Liver (tissue), 9 donors: Measurements from ENCODE around the gene IL11. TPM values are rescaled to one million over a fixed set of nuclear protein-coding genes. Genes with fewer than 3 reads are reported as not detected.
"Not testable (repeated sequence)": the region's sequence is repeated elsewhere in the genome, so short reads cannot be mapped to it uniquely, and the experiment has no call there.

Experiments
- DNase-seq: peaks from one replicate; pipeline ENCODE4 v3.0.0-alpha.2; 2017; ENCODE audit warnings: low spot score
- H3K27ac ChIP-seq, 2 donors: one replicate each; pipeline ENCODE4 v1.7.0; 2013; ENCODE audit warnings: inconsistent platforms in 2 of 2, low read length in 2 of 2, control low read depth in 1 of 2, low read depth in 1 of 2, mild to moderate bottlenecking in 1 of 2
- H3K27me3 ChIP-seq, 4 donors: one replicate each; pipeline versions ENCODE4 v1.6.1 to v1.7.0; 2013; ENCODE audit warnings: low read length in 3 of 4, inconsistent platforms in 1 of 4, mild to moderate bottlenecking in 1 of 4, moderate library complexity in 1 of 4; ENCODE audit not compliant: control insufficient read depth in 4 of 4, insufficient read depth in 4 of 4
- H3K36me3 ChIP-seq, 4 donors: one replicate each; pipeline versions ENCODE4 v1.6.1 to v1.7.0; 2013; ENCODE audit warnings: low read length in 3 of 4, mild to moderate bottlenecking in 3 of 4, low read depth in 1 of 4, moderate library complexity in 1 of 4; ENCODE audit not compliant: control insufficient read depth in 4 of 4, insufficient read depth in 3 of 4
- H3K4me1 ChIP-seq, 4 donors: one replicate each; pipeline versions ENCODE4 v1.6.1 to v1.7.0; 2013; ENCODE audit warnings: low read length in 3 of 4, mild to moderate bottlenecking in 3 of 4, moderate library complexity in 1 of 4; ENCODE audit not compliant: control insufficient read depth in 4 of 4, insufficient read depth in 4 of 4
- H3K4me3 ChIP-seq, 3 donors: one replicate each; pipeline versions ENCODE4 v1.6.1 to v1.7.0; 2013; ENCODE audit warnings: low read length in 3 of 3, control low read depth in 1 of 3, low read depth in 1 of 3, mild to moderate bottlenecking in 1 of 3
- H3K9ac ChIP-seq, 2 donors: one replicate each; pipeline ENCODE4 v1.7.0; 2013; ENCODE audit warnings: low read length in 2 of 2, mild to moderate bottlenecking in 2 of 2, moderate library complexity in 2 of 2, control low read depth in 1 of 2, low read depth in 1 of 2
- H3K9me3 ChIP-seq, 4 donors: one replicate each; pipeline versions ENCODE4 v1.6.1 to v1.7.0; 2013; ENCODE audit warnings: low read length in 3 of 4; ENCODE audit not compliant: control insufficient read depth in 4 of 4
- ATF3 ChIP-seq: IDR thresholded peaks from 2 replicates; pipeline ENCODE4 v1.6.1; 2016; ENCODE audit warnings: antibody characterized with exemption
- FOXA2 ChIP-seq: IDR thresholded peaks from 2 replicates; pipeline ENCODE4 v1.6.1; 2016; ENCODE audit warnings: antibody characterized with exemption
- GABPA ChIP-seq, 2 donors: IDR thresholded peaks in 1 of 2; conservative IDR thresholded peaks in 1 of 2; 2 replicates each; pipeline ENCODE4 v1.6.1; 2016; ENCODE audit warnings: antibody characterized with exemption in 2 of 2, mild to moderate bottlenecking in 1 of 2, moderate library complexity in 1 of 2
- HNF4G ChIP-seq: IDR thresholded peaks from 2 replicates; pipeline ENCODE4 v1.6.1; 2016; ENCODE audit warnings: antibody characterized with exemption
- JUND ChIP-seq, 2 donors: IDR thresholded peaks; 2 replicates each; pipeline ENCODE4 v1.6.1; 2016; ENCODE audit warnings: antibody characterized with exemption in 2 of 2
- NR2F2 ChIP-seq: IDR thresholded peaks from 2 replicates; pipeline ENCODE4 v1.6.1; 2016; ENCODE audit warnings: antibody characterized with exemption
- RXRA ChIP-seq, 2 donors: IDR thresholded peaks; 2 replicates each; pipeline ENCODE4 v1.6.1; 2017 to 2018; ENCODE audit warnings: antibody characterized with exemption in 2 of 2, mild to moderate bottlenecking in 1 of 2
- SP1 ChIP-seq: IDR thresholded peaks from 2 replicates; pipeline ENCODE4 v1.6.1; 2018; ENCODE audit warnings: antibody characterized with exemption, mild to moderate bottlenecking
- TAF1 ChIP-seq: conservative IDR thresholded peaks from 2 replicates; pipeline ENCODE4 v1.6.1; 2016; ENCODE audit warnings: antibody characterized with exemption, mild to moderate bottlenecking
- YY1 ChIP-seq: IDR thresholded peaks from 2 replicates; pipeline ENCODE4 v1.6.1; 2016; ENCODE audit warnings: antibody characterized with exemption, mild to moderate bottlenecking
- WGBS: extraction: QIAGEN DNeasy Blood & Tissue Kit; methylation state at CpG from one replicate; pipeline ENCODE4 v1.1.7; 2013; 5-methylcytosine and 5-hydroxymethylcytosine counted together
- polyA plus RNA-seq, 2 donors: library from polyadenylated mRNA; stranded (reverse) in 1 of 2; unstranded in 1 of 2; fragments of 200-250 nt in 1 of 2; fragments of >200 nt in 1 of 2; fragmentation: Nextera tagmentation in 1 of 2; extraction: Ambion mirVana in 1 of 2; gene quantifications; one replicate each; pipeline versions ENCODE4 v1.2.1 to v1.2.3, GENCODE V29; 2013 to 2015
- total RNA-seq, 2 donors: library from RNA; depleted of rRNA; stranded (reverse); fragments of >200 nt; gene quantifications; one replicate each; pipeline ENCODE4 v1.2.3, GENCODE V29; 2014
- TF ChIP-seq, protein P1 (sequence below): fragments of 150-350 bp; IDR thresholded peaks from 2 replicates; pipeline ENCODE4 v1.5.1; 2017; ENCODE audit warnings: improper control_type of control experiment, low read depth, low read length; ENCODE audit not compliant: missing input control
- TF ChIP-seq, protein P2 (sequence below): IDR thresholded peaks from 2 replicates; pipeline ENCODE4 v1.6.1; 2016; ENCODE audit warnings: antibody characterized with exemption, mild to moderate bottlenecking
- TF ChIP-seq, protein P3 (sequence below): IDR thresholded peaks from 2 replicates; pipeline ENCODE4 v1.6.1; 2016; ENCODE audit warnings: antibody characterized with exemption
- donor health status: healthy.
- donor health status: healthy.
- donor health status: healthy.
- donor health status: healthy.
- donor health status: healthy.

Gene IL11
- total and polyA plus RNA-seq, 4 donors, result not detected

GRCh38 chr19:55405638-55406037 is 35.4 kb upstream of the IL11 start (continued):
- no peak for TF ChIP-seq ATF3
- TF ChIP-seq NR2F2, result no peak
- no peak for TF ChIP-seq SP1
- no peak for TF ChIP-seq HNF4G
- TF ChIP-seq FOXA2, result no peak
- TF ChIP-seq GABPA (IDR thresholded peaks at IDR 0.05 in 1 of 2, conservative IDR thresholded peaks at IDR 0.05 in 1 of 2), result no peak
- TF ChIP-seq TAF1, result no peak
- TF ChIP-seq, protein P1, sequence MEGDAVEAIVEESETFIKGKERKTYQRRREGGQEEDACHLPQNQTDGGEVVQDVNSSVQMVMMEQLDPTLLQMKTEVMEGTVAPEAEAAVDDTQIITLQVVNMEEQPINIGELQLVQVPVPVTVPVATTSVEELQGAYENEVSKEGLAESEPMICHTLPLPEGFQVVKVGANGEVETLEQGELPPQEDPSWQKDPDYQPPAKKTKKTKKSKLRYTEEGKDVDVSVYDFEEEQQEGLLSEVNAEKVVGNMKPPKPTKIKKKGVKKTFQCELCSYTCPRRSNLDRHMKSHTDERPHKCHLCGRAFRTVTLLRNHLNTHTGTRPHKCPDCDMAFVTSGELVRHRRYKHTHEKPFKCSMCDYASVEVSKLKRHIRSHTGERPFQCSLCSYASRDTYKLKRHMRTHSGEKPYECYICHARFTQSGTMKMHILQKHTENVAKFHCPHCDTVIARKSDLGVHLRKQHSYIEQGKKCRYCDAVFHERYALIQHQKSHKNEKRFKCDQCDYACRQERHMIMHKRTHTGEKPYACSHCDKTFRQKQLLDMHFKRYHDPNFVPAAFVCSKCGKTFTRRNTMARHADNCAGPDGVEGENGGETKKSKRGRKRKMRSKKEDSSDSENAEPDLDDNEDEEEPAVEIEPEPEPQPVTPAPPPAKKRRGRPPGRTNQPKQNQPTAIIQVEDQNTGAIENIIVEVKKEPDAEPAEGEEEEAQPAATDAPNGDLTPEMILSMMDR, result no peak

GRCh38 chr19:55402509-55402908 is 32.2 kb upstream of the IL11 start:
- TF ChIP-seq TAF1, result no peak
- TF ChIP-seq, protein P2, sequence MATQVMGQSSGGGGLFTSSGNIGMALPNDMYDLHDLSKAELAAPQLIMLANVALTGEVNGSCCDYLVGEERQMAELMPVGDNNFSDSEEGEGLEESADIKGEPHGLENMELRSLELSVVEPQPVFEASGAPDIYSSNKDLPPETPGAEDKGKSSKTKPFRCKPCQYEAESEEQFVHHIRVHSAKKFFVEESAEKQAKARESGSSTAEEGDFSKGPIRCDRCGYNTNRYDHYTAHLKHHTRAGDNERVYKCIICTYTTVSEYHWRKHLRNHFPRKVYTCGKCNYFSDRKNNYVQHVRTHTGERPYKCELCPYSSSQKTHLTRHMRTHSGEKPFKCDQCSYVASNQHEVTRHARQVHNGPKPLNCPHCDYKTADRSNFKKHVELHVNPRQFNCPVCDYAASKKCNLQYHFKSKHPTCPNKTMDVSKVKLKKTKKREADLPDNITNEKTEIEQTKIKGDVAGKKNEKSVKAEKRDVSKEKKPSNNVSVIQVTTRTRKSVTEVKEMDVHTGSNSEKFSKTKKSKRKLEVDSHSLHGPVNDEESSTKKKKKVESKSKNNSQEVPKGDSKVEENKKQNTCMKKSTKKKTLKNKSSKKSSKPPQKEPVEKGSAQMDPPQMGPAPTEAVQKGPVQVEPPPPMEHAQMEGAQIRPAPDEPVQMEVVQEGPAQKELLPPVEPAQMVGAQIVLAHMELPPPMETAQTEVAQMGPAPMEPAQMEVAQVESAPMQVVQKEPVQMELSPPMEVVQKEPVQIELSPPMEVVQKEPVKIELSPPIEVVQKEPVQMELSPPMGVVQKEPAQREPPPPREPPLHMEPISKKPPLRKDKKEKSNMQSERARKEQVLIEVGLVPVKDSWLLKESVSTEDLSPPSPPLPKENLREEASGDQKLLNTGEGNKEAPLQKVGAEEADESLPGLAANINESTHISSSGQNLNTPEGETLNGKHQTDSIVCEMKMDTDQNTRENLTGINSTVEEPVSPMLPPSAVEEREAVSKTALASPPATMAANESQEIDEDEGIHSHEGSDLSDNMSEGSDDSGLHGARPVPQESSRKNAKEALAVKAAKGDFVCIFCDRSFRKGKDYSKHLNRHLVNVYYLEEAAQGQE, result no peak
- no peak for TF ChIP-seq ATF3
- TF ChIP-seq YY1, result no peak
- TF ChIP-seq RXRA (IDR thresholded peaks at IDR 0.05), result no peak
- TF ChIP-seq FOXA2, result no peak
- TF ChIP-seq JUND (IDR thresholded peaks at IDR 0.05), result no peak
- TF ChIP-seq, protein P3, sequence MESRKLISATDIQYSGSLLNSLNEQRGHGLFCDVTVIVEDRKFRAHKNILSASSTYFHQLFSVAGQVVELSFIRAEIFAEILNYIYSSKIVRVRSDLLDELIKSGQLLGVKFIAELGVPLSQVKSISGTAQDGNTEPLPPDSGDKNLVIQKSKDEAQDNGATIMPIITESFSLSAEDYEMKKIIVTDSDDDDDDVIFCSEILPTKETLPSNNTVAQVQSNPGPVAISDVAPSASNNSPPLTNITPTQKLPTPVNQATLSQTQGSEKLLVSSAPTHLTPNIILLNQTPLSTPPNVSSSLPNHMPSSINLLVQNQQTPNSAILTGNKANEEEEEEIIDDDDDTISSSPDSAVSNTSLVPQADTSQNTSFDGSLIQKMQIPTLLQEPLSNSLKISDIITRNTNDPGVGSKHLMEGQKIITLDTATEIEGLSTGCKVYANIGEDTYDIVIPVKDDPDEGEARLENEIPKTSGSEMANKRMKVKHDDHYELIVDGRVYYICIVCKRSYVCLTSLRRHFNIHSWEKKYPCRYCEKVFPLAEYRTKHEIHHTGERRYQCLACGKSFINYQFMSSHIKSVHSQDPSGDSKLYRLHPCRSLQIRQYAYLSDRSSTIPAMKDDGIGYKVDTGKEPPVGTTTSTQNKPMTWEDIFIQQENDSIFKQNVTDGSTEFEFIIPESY, result no peak
- Histone ChIP-seq H3K9me3 (no peaks in the 10 kb centered on the region), H3K27ac (no peak overlapping the region), H3K36me3 (peaks cover 3 to 21% (median 9%) of the 10 kb centered on the region in 4 donors), H3K9ac (no peak overlapping the region), H3K4me3 (no peak overlapping the region), H3K27me3 (no peaks in the 10 kb centered on the region), H3K4me1 (peaks cover 0 to 4% (median 2%) of the 10 kb centered on the region in 4 donors)
- DNase-seq, result no peak
- 93% methylated on average over 2 of the region's 2 CpGs for WGBS

GRCh38 chr19:55401390-55401789 is 31.1 kb upstream of the IL11 start:
- not testable (repeated sequence) for H3K27ac ChIP-seq, H3K4me1 ChIP-seq, H3K4me3 ChIP-seq, DNase-seq, H3K27me3 ChIP-seq, H3K9me3 ChIP-seq, H3K9ac ChIP-seq
- H3K36me3 ChIP-seq, result peaks cover 3 to 21% (median 9%) of the 10 kb centered on the region in 4 donors
- 90% methylated on average over 20 of the region's 28 CpGs for WGBS
